Fibroblast of villous mesenchyme (primary cell): ENCODE measurements around the gene IQGAP2. TPM values are rescaled to one million over a fixed set of nuclear protein-coding genes. Genes with fewer than 3 reads are reported as not detected.

Experiments used
- DNase-seq: peaks from one replicate; pipeline ENCODE4 v3.0.0-alpha.2; 2010; ENCODE audit warnings: low read depth
- H3K4me3 ChIP-seq: 2 replicates; pipeline ENCODE4 v1.5.1; 2011; ENCODE audit warnings: low read depth, mild to moderate bottlenecking, low read length
- CTCF ChIP-seq: IDR thresholded peaks from 2 replicates; pipeline ENCODE4 v1.5.1; 2012; ENCODE audit warnings: low read depth, mild to moderate bottlenecking, low read length; ENCODE audit not compliant: insufficient read depth
- total RNA-seq: library from RNA; depleted of rRNA; stranded (reverse); fragments of >200 nt; gene quantifications from 2 replicates; pipeline ENCODE4 v1.2.3, GENCODE V29; 2012

The IQGAP2 gene
- total RNA-seq, 1 donor = 2.6 TPM

GRCh38 chr5:76446776-76447175 is 43.7 kb downstream of the IQGAP2 start:
- H3K4me3 ChIP-seq = no peak overlapping the region
- TF ChIP-seq CTCF = no peak
- no peak for DNase-seq

GRCh38 chr5:76449606-76450005 is 46.5 kb downstream of the IQGAP2 start:
- H3K4me3 ChIP-seq = no peak overlapping the region
- DNase-seq = no peak
- TF ChIP-seq CTCF = no peak

- DNase-seq = peak; percentile 8
- H3K4me3 ChIP-seq = no peak overlapping the region
- no peak for TF ChIP-seq CTCF
Measured at GRCh38 chr5:76450054-76450453, 47.0 kb downstream of the IQGAP2 start.

- DNase-seq = no peak
- TF ChIP-seq CTCF = no peak
- no peak overlapping the region for H3K4me3 ChIP-seq
Measured at GRCh38 chr5:76451031-76451701, 48.1 kb downstream of the IQGAP2 start.

- TF ChIP-seq CTCF = no peak
- no peak for DNase-seq
- no peak overlapping the region for H3K4me3 ChIP-seq
Measured at GRCh38 chr5:76455531-76456133, 52.5 kb downstream of the IQGAP2 start.

- H3K4me3 ChIP-seq = no peak overlapping the region
- no peak for TF ChIP-seq CTCF
- DNase-seq = no peak
Measured at GRCh38 chr5:76456258-76456657, 53.2 kb downstream of the IQGAP2 start.
